Measurements from ENCODE around the gene LUC7L.
"Not testable (repeated sequence)": the region's sequence is repeated elsewhere in the genome, so short reads cannot be mapped to it uniquely, and the experiment has no call there.

LUC7L gene

GRCh38 chr16:263182-263774, 34.0 kb upstream of the LUC7L start:
- DNase-seq = no peak

GRCh38 chr16:262121-262745, 33.0 kb upstream of the LUC7L start:
- DNase-seq = no peak

GRCh38 chr16:261031-261691, 31.9 kb upstream of the LUC7L start:
- no peak for DNase-seq

- DNase-seq = no peak
These were observed 31.1 kb upstream of the LUC7L start for GRCh38 chr16:260326-260725.

GRCh38 chr16:259814-260253, 30.6 kb upstream of the LUC7L start:
- no peak for DNase-seq

- DNase-seq = no peak
These were observed 30.0 kb upstream of the LUC7L start for GRCh38 chr16:259226-259625.

GRCh38 chr16:258091-258490, 28.8 kb upstream of the LUC7L start:
- DNase-seq = not testable (repeated sequence)

- DNase-seq = no peak
These were observed 25.9 kb upstream of the LUC7L start for GRCh38 chr16:255183-255582.

GRCh38 chr16:254461-254860, 25.2 kb upstream of the LUC7L start:
- no peak for DNase-seq

GRCh38 chr16:253833-254232, 24.6 kb upstream of the LUC7L start:
- no peak for DNase-seq

- DNase-seq = no peak
These were observed 23.4 kb upstream of the LUC7L start for GRCh38 chr16:252366-253337.

GRCh38 chr16:249431-249830, 20.2 kb upstream of the LUC7L start:
- no peak for DNase-seq

GRCh38 chr16:247027-247426, 17.8 kb upstream of the LUC7L start:
- DNase-seq = no peak

- DNase-seq = no peak
These were observed 15.9 kb upstream of the LUC7L start for GRCh38 chr16:245105-245504.

- DNase-seq = no peak
These were observed 14.1 kb upstream of the LUC7L start for GRCh38 chr16:243348-243747.

GRCh38 chr16:242281-242680, 13.0 kb upstream of the LUC7L start:
- no peak for DNase-seq

- DNase-seq = no peak
These were observed 11.3 kb upstream of the LUC7L start for GRCh38 chr16:240559-240958.

GRCh38 chr16:239948-240277, 10.7 kb upstream of the LUC7L start:
- no peak for DNase-seq

- DNase-seq = peak; percentile 97
These were observed 5.4 kb upstream of the LUC7L start, which contains the start of gene FAM234A for GRCh38 chr16:234468-235305. Gene FAM234A (plus strand): TSS chr16:234821. CDS start chr16:254414, 19,593 bp downstream.

- DNase-seq = no peak
These were observed 1.7 kb upstream of the LUC7L start for GRCh38 chr16:230949-231348.

- not testable (repeated sequence) for DNase-seq
These were observed 1.1 kb upstream of the LUC7L start for GRCh38 chr16:230351-230750.

- no peak for DNase-seq
These were observed 557 bp upstream of the LUC7L start for GRCh38 chr16:229731-230281.
